ENCODE measurements around the gene CHAC1. TPM values are rescaled to one million over a fixed set of nuclear protein-coding genes. Genes with fewer than 3 reads are reported as not detected.

Gene CHAC1
- polyA plus RNA-seq, 1 donor from 2014 or later = 3.6 TPM

DNA sequence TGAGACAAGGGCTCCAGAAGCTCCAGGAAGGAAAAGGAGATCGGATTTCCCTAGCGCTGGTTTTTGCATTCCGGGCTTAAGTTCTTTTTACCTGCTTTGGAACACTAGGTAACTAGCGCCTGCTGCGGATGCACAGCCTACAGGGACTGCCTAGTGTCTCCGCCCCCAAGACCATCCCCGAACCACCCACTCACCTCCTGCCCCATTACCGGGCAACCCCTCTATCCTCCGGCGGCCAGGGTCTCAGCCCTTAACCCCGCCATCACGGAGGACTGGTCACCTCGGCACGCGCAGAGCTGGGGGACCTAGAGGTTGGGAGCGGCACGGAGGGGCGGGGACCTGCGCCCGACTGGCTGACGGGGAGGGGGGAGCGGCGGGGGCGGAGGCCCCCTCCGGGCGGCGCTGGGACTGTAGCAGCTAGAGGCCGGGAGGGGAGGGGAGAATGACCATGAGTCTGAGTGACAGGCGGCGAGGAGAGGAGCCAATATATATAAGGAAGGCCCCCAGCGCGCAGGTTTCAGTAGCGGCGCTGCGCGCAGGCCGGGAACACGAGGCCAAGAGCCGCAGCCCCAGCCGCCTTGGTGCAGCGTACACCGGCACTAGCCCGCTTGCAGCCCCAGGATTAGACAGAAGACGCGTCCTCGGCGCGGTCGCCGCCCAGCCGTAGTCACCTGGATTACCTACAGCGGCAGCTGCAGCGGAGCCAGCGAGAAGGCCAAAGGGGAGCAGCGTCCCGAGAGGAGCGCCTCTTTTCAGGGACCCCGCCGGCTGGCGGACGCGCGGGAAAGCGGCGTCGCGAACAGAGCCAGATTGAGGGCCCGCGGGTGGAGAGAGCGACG, 24.2 kb upstream of the CHAC1 start, which contains the start of gene DLL4:
TSS of gene DLL4 (plus strand) at position 520 of the 839 bp plus-strand sequence. CDS start 329 bp downstream, outside the sequence.
- Histone ChIP-seq H3F3A (ENCODE audit: insufficient read depth, low read length, poor library complexity, severe bottlenecking) (peaks cover 3% of the 10 kb centered on the region), H3K4me2 (ENCODE audit: low read length) (peak within 1 kb of the TSS; percentile 80), H3K9me3 (ENCODE audit: low read length) (no peaks in the 10 kb centered on the region), H3K27me3 (ENCODE audit: insufficient read depth, low read depth, low read length) (peaks cover 90% of the 10 kb centered on the region), H2AFZ (ENCODE audit: low read depth, low read length) (no peak within 1 kb of the TSS), H3K4me3 (ENCODE audit: low read length) (peak within 1 kb of the TSS; percentile 80), H3K27ac (ENCODE audit: low read length) (no peak within 1 kb of the TSS), H4K20me1 (ENCODE audit: insufficient read depth) (no peaks in the 10 kb centered on the region), H3K36me3 (ENCODE audit: insufficient read depth, low read length) (no peaks in the 10 kb centered on the region), H3K79me2 (replicated peaks; ENCODE audit: insufficient read depth, low read length) (no peaks in the 10 kb centered on the region), H3K9ac (ENCODE audit: low read length) (peak within 1 kb of the TSS; percentile 52), H3K9me2 (ENCODE audit: insufficient read depth, low read length) (no peaks in the 10 kb centered on the region)
- no peak for TF ChIP-seq EP300 (conservative IDR thresholded peaks at IDR 0.05; ENCODE audit: poor library complexity, severe bottlenecking)
- no peak for TF ChIP-seq EZH2 (IDR thresholded peaks at IDR 0.05; ENCODE audit: borderline replicate concordance, insufficient read depth, low read length, poor library complexity, severe bottlenecking)
- no peak for TF ChIP-seq RAD21 (conservative IDR thresholded peaks at IDR 0.05)
- no peak for TF ChIP-seq SMC3 (conservative IDR thresholded peaks at IDR 0.05; ENCODE audit: poor library complexity)
- peak; percentile 38 for TF ChIP-seq MXI1 (conservative IDR thresholded peaks at IDR 0.05; ENCODE audit: poor library complexity, severe bottlenecking)
- peak; percentile 35 for TF ChIP-seq REST (IDR thresholded peaks at IDR 0.05; ENCODE audit: borderline replicate concordance)
- TF ChIP-seq POLR2AphosphoS5 (IDR thresholded peaks at IDR 0.05) = peak; percentile 54

DNA sequence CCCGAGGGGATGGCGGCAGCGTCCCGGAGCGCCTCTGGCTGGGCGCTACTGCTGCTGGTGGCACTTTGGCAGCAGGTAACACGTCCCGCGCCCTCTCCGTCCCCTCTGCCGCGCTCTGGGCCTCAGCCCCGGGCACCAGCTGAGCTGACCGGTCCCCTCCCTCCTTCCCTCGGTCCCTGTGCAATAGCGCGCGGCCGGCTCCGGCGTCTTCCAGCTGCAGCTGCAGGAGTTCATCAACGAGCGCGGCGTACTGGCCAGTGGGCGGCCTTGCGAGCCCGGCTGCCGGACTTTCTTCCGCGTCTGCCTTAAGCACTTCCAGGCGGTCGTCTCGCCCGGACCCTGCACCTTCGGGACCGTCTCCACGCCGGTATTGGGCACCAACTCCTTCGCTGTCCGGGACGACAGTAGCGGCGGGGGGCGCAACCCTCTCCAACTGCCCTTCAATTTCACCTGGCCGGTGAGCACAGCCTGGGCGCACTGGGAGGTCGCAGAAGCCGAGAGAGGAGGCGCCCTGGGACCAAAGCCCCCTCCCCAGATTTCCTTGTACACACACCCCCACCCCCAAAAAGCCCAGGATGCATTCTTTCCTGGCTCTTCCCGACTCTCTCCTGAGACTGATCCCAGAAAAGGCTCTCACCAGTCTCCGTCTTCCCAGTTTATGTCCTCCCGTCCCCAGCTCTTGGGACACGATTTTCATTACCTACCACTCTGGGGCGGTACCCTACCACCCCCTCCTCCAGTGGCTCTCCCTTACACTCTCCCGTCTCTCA, 23.4 kb upstream of the CHAC1 start:
- Histone ChIP-seq H3K4me3 (ENCODE audit: low read length) (peak overlapping the region; percentile 80), H3K9me3 (ENCODE audit: low read length) (no peaks in the 10 kb centered on the region), H3K9me2 (ENCODE audit: insufficient read depth, low read length) (no peaks in the 10 kb centered on the region), H3K27ac (ENCODE audit: low read length) (no peak overlapping the region), H3K4me2 (ENCODE audit: low read length) (peak overlapping the region; percentile 80), H4K20me1 (ENCODE audit: insufficient read depth) (no peaks in the 10 kb centered on the region), H2AFZ (ENCODE audit: low read depth, low read length) (no peak overlapping the region), H3F3A (ENCODE audit: insufficient read depth, low read length, poor library complexity, severe bottlenecking) (peaks cover 3% of the 10 kb centered on the region), H3K36me3 (ENCODE audit: insufficient read depth, low read length) (no peaks in the 10 kb centered on the region), H3K9ac (ENCODE audit: low read length) (peak overlapping the region; percentile 52), H3K79me2 (replicated peaks; ENCODE audit: insufficient read depth, low read length) (no peaks in the 10 kb centered on the region), H3K27me3 (ENCODE audit: insufficient read depth, low read depth, low read length) (peaks cover 82% of the 10 kb centered on the region)
- no peak for TF ChIP-seq MXI1 (conservative IDR thresholded peaks at IDR 0.05; ENCODE audit: poor library complexity, severe bottlenecking)
- no peak for TF ChIP-seq REST (IDR thresholded peaks at IDR 0.05; ENCODE audit: borderline replicate concordance)
- TF ChIP-seq POLR2AphosphoS5 (IDR thresholded peaks at IDR 0.05) = no peak
- TF ChIP-seq EZH2 (IDR thresholded peaks at IDR 0.05; ENCODE audit: borderline replicate concordance, insufficient read depth, low read length, poor library complexity, severe bottlenecking) = no peak
- TF ChIP-seq TAF1 (IDR thresholded peaks at IDR 0.05; ENCODE audit: low read depth) = no peak
- TF ChIP-seq SMC3 (conservative IDR thresholded peaks at IDR 0.05; ENCODE audit: poor library complexity) = no peak

Data from neural cell (in vitro differentiated cells).